Panc1 (cell line): Measurements from ENCODE around the gene ATP6V1F. TPM values are rescaled to one million over a fixed set of nuclear protein-coding genes. Genes with fewer than 3 reads are reported as not detected.

Experiments used
- ATAC-seq: fragments of 200-7000 bp; cut with Tn5 transposase; 2 replicates; pipeline ENCODE4 v1.9.1; 2020; ENCODE audit warnings: mild to moderate bottlenecking, moderate library complexity
- BruUV-seq: library from RNA; stranded (reverse); fragments of 400-500 nt; replicated peaks from 2 replicates; lab custom pipeline; 2021; lab: Mats Ljungman, UMichigan
- CTCF ChIA-PET: fragments of 300-600 bp; sonication (Branson Sonifier 250); formaldehyde crosslinking; loops from one replicate; lab custom pipeline; 2022; ENCODE audit warnings: antibody characterized with exemption; lab: Charles Lee
- POLR2A ChIA-PET: fragments of 300-600 bp; sonication (Branson Sonifier 250); formaldehyde crosslinking; loops from one replicate; lab custom pipeline; 2022; ENCODE audit warnings: antibody characterized with exemption; lab: Charles Lee
- DNase-seq: peaks from one replicate; pipeline ENCODE4 v3.0.0-alpha.2; 2010; ENCODE audit warnings: low read depth, low spot score
- H3K27ac ChIP-seq: 2 replicates; pipeline ENCODE4 v1.5.1; 2011; ENCODE audit warnings: mild to moderate bottlenecking, low read length, inconsistent platforms
- H3K27me3 ChIP-seq: fragments of 200-500 bp; sonication (Bioruptor generic); 2 replicates; pipeline ENCODE4 v1.6.0; 2014; ENCODE audit warnings: low read length, inconsistent platforms; ENCODE audit not compliant: control insufficient read depth, insufficient read depth
- H3K36me3 ChIP-seq: fragments of 200-500 bp; sonication (Bioruptor generic); 2 replicates; pipeline ENCODE4 v1.5.1; 2014; ENCODE audit warnings: inconsistent platforms, mild to moderate bottlenecking, low read length, moderate library complexity; ENCODE audit not compliant: control insufficient read depth, insufficient read depth
- H3K4me1 ChIP-seq: 2 replicates; pipeline ENCODE4 v1.5.1; 2011; ENCODE audit warnings: inconsistent platforms, mild to moderate bottlenecking, low read length, moderate library complexity; ENCODE audit not compliant: control insufficient read depth, insufficient read depth
- H3K4me3 ChIP-seq, 2 experiments: 2 replicates each; pipeline ENCODE4 v1.5.1; 2011 to 2012; ENCODE audit warnings: low read depth in 2 of 2, low read length in 2 of 2, mild to moderate bottlenecking in 2 of 2, inconsistent platforms in 1 of 2, moderate library complexity in 1 of 2
- H3K9me3 ChIP-seq: fragments of 200-500 bp; sonication (Bioruptor generic); 2 replicates; pipeline ENCODE4 v1.5.1; 2014; ENCODE audit warnings: low read depth, mild to moderate bottlenecking, inconsistent platforms, low read length, moderate library complexity; ENCODE audit not compliant: control insufficient read depth, insufficient read depth
- POLR2AphosphoS5 ChIP-seq: IDR thresholded peaks from 2 replicates; pipeline ENCODE4 v1.6.1; 2012; ENCODE audit warnings: mild to moderate bottlenecking, low read depth, low read length, moderate library complexity
- SIN3A ChIP-seq: IDR thresholded peaks from 2 replicates; pipeline ENCODE4 v1.6.1; 2012; ENCODE audit warnings: low read depth, mild to moderate bottlenecking, low read length, moderate library complexity, borderline replicate concordance; ENCODE audit not compliant: insufficient read depth
- TCF7L2 ChIP-seq: IDR thresholded peaks from 2 replicates; pipeline ENCODE4 v1.6.1; 2011; ENCODE audit warnings: mild to moderate bottlenecking, low read depth, low read length, inconsistent platforms
- in situ Hi-C: cut with HindIII; loops from 2 replicates; pipeline ENCODE4 v1.10.0; 2016; ENCODE audit warnings: low sequenced_read_pairs, low pct_unique_long_range_greater_than_20kb
- intact Hi-C: fragments of 100-400 bp; cut with micrococcal nuclease; formaldehyde crosslinking; loops from one replicate; pipeline ENCODE4 v1.10.0; 2022; ENCODE audit not compliant: unreplicated experiment
- total RNA-seq: library from RNA; stranded (reverse); gene quantifications from one replicate; pipeline ENCODE4 v1.2.1, GENCODE V29; 2021; ENCODE audit not compliant: unreplicated experiment
- TF ChIP-seq, protein P1 (sequence below), 2 experiments: IDR thresholded peaks; 2 replicates each; pipeline ENCODE4 v1.6.1; 2011 to 2012; ENCODE audit warnings: low read depth in 2 of 2, control low read depth in 1 of 2, low read length in 1 of 2, mild to moderate bottlenecking in 1 of 2, moderate library complexity in 1 of 2; ENCODE audit not compliant: insufficient read depth in 1 of 2
- TF ChIP-seq, protein P2 (sequence below): fragments of 450-650 bp; IDR thresholded peaks from 2 replicates; pipeline ENCODE4 v1.5.1; 2017; ENCODE audit warnings: mild to moderate bottlenecking

ATP6V1F gene
- total RNA-seq, 1 experiment from 2014 or later, result 151 TPM

DNA sequence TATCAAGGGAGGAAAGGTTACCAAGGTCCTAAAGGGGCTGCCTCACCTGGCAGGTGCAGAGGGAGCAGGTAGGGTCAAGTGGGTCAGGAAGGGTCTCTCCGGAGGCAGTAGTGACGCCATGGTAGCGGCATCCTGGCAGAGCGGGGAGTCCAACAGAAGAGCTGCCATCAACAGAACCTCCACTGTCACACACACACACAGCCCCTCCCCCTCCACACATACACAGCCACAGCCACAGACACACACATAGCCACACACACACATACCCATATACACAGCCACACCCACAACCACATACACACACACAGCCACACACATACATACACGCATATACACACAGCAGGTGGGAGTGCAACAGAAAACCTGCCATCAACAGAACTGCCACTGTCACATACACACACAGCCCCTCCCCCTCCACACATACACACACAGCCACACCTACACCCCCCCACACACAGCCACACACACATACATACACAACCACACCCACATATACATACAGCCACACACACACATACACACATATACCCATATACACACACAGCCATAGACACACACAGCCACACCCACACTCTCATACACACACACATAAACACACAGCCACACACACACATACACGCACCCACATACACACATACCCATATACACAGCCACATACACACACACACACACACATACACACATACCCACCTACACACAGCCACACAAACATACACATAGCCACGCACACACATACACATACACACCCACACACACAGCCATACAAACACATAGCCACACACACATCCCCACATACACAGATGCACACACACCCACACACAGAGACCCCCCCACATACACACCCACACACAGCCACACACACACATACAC is 24.7 kb downstream of the ATP6V1F start:
- in situ Hi-C loops, result no loop called here
- Histone ChIP-seq H3K4me3 (no peak overlapping the region), H3K27ac (no peak overlapping the region), H3K27me3 (no peaks in the 10 kb centered on the region), H3K36me3 (no peaks in the 10 kb centered on the region), H3K9me3 (no peaks in the 10 kb centered on the region), H3K4me1 (no peaks in the 10 kb centered on the region)
- BruUV-seq, result no TSS peak
- intact Hi-C loops, result loop anchor here (10.0 kb wide), 1 partner anchor 223 kb away; no protein-coding TSS in a partner anchor
- DNase-seq (no peak), ATAC-seq (no peak)
- ChIA-PET POLR2A (no interaction called here), CTCF (no interaction called here)
- TF ChIP-seq TCF7L2, result no peak
- no peak for TF ChIP-seq POLR2AphosphoS5
- TF ChIP-seq, protein P1, sequence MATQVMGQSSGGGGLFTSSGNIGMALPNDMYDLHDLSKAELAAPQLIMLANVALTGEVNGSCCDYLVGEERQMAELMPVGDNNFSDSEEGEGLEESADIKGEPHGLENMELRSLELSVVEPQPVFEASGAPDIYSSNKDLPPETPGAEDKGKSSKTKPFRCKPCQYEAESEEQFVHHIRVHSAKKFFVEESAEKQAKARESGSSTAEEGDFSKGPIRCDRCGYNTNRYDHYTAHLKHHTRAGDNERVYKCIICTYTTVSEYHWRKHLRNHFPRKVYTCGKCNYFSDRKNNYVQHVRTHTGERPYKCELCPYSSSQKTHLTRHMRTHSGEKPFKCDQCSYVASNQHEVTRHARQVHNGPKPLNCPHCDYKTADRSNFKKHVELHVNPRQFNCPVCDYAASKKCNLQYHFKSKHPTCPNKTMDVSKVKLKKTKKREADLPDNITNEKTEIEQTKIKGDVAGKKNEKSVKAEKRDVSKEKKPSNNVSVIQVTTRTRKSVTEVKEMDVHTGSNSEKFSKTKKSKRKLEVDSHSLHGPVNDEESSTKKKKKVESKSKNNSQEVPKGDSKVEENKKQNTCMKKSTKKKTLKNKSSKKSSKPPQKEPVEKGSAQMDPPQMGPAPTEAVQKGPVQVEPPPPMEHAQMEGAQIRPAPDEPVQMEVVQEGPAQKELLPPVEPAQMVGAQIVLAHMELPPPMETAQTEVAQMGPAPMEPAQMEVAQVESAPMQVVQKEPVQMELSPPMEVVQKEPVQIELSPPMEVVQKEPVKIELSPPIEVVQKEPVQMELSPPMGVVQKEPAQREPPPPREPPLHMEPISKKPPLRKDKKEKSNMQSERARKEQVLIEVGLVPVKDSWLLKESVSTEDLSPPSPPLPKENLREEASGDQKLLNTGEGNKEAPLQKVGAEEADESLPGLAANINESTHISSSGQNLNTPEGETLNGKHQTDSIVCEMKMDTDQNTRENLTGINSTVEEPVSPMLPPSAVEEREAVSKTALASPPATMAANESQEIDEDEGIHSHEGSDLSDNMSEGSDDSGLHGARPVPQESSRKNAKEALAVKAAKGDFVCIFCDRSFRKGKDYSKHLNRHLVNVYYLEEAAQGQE (IDR thresholded peaks at IDR 0.05; ENCODE audit: insufficient read depth in 1 of 2, low read depth in 2 of 2, low read length in 1 of 2), result no peak
- TF ChIP-seq SIN3A, result no peak
- TF ChIP-seq, protein P2, sequence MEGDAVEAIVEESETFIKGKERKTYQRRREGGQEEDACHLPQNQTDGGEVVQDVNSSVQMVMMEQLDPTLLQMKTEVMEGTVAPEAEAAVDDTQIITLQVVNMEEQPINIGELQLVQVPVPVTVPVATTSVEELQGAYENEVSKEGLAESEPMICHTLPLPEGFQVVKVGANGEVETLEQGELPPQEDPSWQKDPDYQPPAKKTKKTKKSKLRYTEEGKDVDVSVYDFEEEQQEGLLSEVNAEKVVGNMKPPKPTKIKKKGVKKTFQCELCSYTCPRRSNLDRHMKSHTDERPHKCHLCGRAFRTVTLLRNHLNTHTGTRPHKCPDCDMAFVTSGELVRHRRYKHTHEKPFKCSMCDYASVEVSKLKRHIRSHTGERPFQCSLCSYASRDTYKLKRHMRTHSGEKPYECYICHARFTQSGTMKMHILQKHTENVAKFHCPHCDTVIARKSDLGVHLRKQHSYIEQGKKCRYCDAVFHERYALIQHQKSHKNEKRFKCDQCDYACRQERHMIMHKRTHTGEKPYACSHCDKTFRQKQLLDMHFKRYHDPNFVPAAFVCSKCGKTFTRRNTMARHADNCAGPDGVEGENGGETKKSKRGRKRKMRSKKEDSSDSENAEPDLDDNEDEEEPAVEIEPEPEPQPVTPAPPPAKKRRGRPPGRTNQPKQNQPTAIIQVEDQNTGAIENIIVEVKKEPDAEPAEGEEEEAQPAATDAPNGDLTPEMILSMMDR, result no peak

DNA sequence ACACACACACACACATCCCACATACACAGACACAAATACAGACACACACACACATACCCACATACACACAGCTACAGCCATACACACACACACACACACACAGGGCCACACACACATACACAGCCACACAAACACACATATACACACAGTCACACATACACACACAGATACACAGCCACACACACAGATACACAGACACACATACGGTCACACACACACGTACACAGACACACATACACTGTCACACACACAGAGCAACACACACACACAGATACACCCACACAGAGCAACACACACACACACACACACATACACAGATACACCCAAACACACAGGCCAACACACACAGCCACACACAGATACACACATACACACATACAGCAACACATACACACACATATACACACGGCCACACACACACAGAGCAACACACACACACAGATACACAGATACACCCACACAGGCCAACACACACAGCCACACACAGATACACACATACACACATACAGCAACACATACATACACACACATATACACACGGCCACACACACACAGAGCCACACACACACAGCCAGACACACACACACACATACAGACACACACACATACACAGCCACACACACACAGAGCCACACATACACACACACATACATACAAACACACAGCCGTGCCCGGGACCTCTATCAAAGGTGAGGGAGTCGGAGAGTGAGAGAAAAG is 25.5 kb downstream of the ATP6V1F start:
- ChIA-PET POLR2A (no interaction called here), CTCF (interaction anchor here (0.7 kb wide), 1 partner anchor 211 kb away, joined by 8 read pairs; no protein-coding TSS in a partner anchor)
- Histone ChIP-seq H3K9me3 (no peaks in the 10 kb centered on the region), H3K4me1 (no peaks in the 10 kb centered on the region; the same call in 1 of the 2 replicates), H3K27ac (no peak overlapping the region), H3K27me3 (no peaks in the 10 kb centered on the region), H3K36me3 (no peaks in the 10 kb centered on the region), H3K4me3 (no peak overlapping the region)
- TF ChIP-seq, protein P2, result no peak
- TF ChIP-seq SIN3A, result no peak
- no TSS peak for BruUV-seq
- in situ Hi-C loops, result no loop called here
- ATAC-seq, result no peak
- no peak for DNase-seq
- intact Hi-C loops, result loop anchor here (10.0 kb wide), 1 partner anchor 223 kb away; no protein-coding TSS in a partner anchor
